ENCODE measurements around the gene USP35.

DNA sequence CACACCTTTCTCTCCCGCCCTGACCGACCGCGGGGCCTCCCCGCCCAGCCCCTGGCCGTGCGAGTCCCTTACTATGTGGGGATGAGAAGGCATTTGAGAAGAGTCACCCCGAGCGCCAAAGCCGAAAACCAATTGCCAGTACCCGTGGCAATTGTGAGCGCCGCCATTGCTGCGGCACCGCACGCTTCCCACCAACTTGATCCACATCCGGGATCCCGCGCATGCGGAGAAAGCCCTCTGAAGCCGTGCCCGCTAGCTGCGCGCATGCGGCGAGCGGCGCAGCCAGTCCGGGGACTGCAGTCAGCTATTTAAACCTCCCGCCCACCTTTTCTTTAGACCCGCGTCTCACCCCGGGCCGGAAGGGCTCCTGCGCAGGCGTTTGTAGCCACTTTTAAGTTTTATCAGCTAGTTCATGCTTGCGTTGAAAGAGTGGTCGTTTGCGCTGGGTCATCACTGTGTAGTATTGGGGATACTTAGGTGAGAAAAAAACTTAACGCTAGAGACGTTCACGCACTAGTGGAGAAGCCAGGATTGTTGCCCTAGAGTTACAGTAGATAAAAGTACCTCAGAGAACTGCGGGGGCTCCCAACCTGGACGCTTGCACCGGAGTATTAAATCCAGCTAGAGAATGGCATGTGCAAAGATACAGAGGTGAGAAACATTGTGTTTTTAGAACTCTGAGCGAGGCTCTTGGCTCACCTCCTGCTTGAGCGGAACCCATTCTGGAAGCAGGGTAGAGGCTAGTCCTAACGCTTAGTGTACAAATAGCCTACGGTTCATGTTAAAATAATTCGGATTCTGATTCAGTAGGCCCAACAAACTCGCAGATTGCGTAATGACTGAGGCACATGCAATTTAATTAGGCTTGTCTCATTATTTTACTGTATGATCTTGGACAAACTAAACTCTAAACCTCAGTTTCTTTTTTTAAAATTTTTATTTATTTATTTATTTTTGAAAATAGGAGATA lies 49.0 kb upstream of the USP35 start, which contains the start of gene ALG8:
- TF ChIP-seq, protein P1, sequence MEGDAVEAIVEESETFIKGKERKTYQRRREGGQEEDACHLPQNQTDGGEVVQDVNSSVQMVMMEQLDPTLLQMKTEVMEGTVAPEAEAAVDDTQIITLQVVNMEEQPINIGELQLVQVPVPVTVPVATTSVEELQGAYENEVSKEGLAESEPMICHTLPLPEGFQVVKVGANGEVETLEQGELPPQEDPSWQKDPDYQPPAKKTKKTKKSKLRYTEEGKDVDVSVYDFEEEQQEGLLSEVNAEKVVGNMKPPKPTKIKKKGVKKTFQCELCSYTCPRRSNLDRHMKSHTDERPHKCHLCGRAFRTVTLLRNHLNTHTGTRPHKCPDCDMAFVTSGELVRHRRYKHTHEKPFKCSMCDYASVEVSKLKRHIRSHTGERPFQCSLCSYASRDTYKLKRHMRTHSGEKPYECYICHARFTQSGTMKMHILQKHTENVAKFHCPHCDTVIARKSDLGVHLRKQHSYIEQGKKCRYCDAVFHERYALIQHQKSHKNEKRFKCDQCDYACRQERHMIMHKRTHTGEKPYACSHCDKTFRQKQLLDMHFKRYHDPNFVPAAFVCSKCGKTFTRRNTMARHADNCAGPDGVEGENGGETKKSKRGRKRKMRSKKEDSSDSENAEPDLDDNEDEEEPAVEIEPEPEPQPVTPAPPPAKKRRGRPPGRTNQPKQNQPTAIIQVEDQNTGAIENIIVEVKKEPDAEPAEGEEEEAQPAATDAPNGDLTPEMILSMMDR (IDR thresholded peaks at IDR 0.05; ENCODE audit: insufficient read depth, low read length, poor library complexity, severe bottlenecking) = no peak
- TF ChIP-seq EZH2phosphoT487 (conservative IDR thresholded peaks at IDR 0.05; ENCODE audit: low read length) = no peak
